MG63 (cell line): Measurements from ENCODE around the gene DEDD2. TPM values are rescaled to one million over a fixed set of nuclear protein-coding genes. Genes with fewer than 3 reads are reported as not detected.

ENCODE experiments used
- DNase-seq: peaks from one replicate; pipeline ENCODE4 v3.0.0-alpha.2; 2020
- H3K27me3 ChIP-seq: fragments of 250-450 bp; sonication (Bioruptor Pico); 2 replicates; pipeline ENCODE4 v1.5.1; 2020; ENCODE audit warnings: mild to moderate bottlenecking, moderate library complexity
- H3K36me3 ChIP-seq: fragments of 250-450 bp; sonication (Bioruptor Pico); 2 replicates; pipeline ENCODE4 v1.5.1; 2020; ENCODE audit warnings: mild to moderate bottlenecking, moderate library complexity
- H3K4me3 ChIP-seq: fragments of 250-450 bp; sonication (Bioruptor Pico); 2 replicates; pipeline ENCODE4 v1.5.1; 2020; ENCODE audit warnings: mild to moderate bottlenecking, moderate library complexity
- H3K9me3 ChIP-seq: fragments of 250-450 bp; sonication (Bioruptor Pico); 2 replicates; pipeline ENCODE4 v1.5.1; 2020; ENCODE audit warnings: mild to moderate bottlenecking, moderate library complexity
- total RNA-seq: library from RNA; depleted of rRNA; stranded (reverse); fragments of >200 nt; shearing (Covaris generic); gene quantifications from 2 replicates; pipeline ENCODE4 v1.2.3, GENCODE V29; 2014; ENCODE audit warnings: low replicate concordance

The DEDD2 gene
- total RNA-seq, 1 experiment from 2014 or later, result 42.9 TPM

GRCh38 chr19:42193294-42193693 lies 24.2 kb downstream of the DEDD2 start:
- Histone ChIP-seq H3K4me3 (no peak overlapping the region), H3K36me3 (peaks cover 8% of the 10 kb centered on the region), H3K27me3 (no peaks in the 10 kb centered on the region), H3K9me3 (peaks cover 7% of the 10 kb centered on the region)
- DNase-seq, result no peak

- Histone ChIP-seq H3K36me3 (no peaks in the 10 kb centered on the region), H3K27me3 (no peaks in the 10 kb centered on the region), H3K4me3 (no peak overlapping the region), H3K9me3 (peaks cover 7% of the 10 kb centered on the region)
- peak; percentile 66 for DNase-seq
Measured at GRCh38 chr19:42191855-42192254, 25.6 kb downstream of the DEDD2 start.

GRCh38 chr19:42191330-42191729 lies 26.1 kb downstream of the DEDD2 start:
- Histone ChIP-seq H3K4me3 (no peak overlapping the region), H3K36me3 (no peaks in the 10 kb centered on the region), H3K27me3 (no peaks in the 10 kb centered on the region), H3K9me3 (peaks cover 7% of the 10 kb centered on the region)
- no peak for DNase-seq

- Histone ChIP-seq H3K36me3 (no peaks in the 10 kb centered on the region), H3K4me3 (no peak overlapping the region)
- DNase-seq, result no peak
Measured at GRCh38 chr19:42189133-42189532, 28.3 kb downstream of the DEDD2 start.

GRCh38 chr19:42188665-42189064 lies 28.8 kb downstream of the DEDD2 start:
- H3K9me3 ChIP-seq, result peaks cover 7% of the 10 kb centered on the region
- no peaks in the 10 kb centered on the region for H3K36me3 ChIP-seq
- H3K27me3 ChIP-seq, result no peaks in the 10 kb centered on the region
- DNase-seq, result no peak
- no peak overlapping the region for H3K4me3 ChIP-seq

More at GRCh38 chr19:42189133-42189532, 28.3 kb downstream of the DEDD2 start:
- H3K9me3 ChIP-seq, result peaks cover 7% of the 10 kb centered on the region
- H3K27me3 ChIP-seq, result no peaks in the 10 kb centered on the region

- no peaks in the 10 kb centered on the region; the same call in 1 of the 2 replicates for H3K27me3 ChIP-seq
- DNase-seq, result peak; percentile 42
- no peaks in the 10 kb centered on the region for H3K36me3 ChIP-seq
- no peak overlapping the region for H3K4me3 ChIP-seq
- H3K9me3 ChIP-seq, result no peaks in the 10 kb centered on the region
Measured at GRCh38 chr19:42185277-42185676, 32.2 kb downstream of the DEDD2 start.

GRCh38 chr19:42184401-42184861 lies 33.0 kb downstream of the DEDD2 start:
- Histone ChIP-seq H3K27me3 (peaks cover 6% of the 10 kb centered on the region), H3K9me3 (no peaks in the 10 kb centered on the region), H3K4me3 (no peak overlapping the region), H3K36me3 (no peaks in the 10 kb centered on the region)
- DNase-seq, result peak; percentile 91

- H3K27me3 ChIP-seq, result peaks cover 50% of the 10 kb centered on the region
- DNase-seq, result no peak
- no peak overlapping the region for H3K4me3 ChIP-seq
Measured at GRCh38 chr19:42178791-42179674, 38.4 kb downstream of the DEDD2 start.

GRCh38 chr19:42177686-42178019 lies 39.8 kb downstream of the DEDD2 start:
- H3K27me3 ChIP-seq, result peaks cover 50% of the 10 kb centered on the region
- DNase-seq, result no peak
- H3K36me3 ChIP-seq, result no peaks in the 10 kb centered on the region
- H3K9me3 ChIP-seq, result no peaks in the 10 kb centered on the region
- H3K4me3 ChIP-seq, result no peak overlapping the region

More at GRCh38 chr19:42178791-42179674, 38.4 kb downstream of the DEDD2 start:
- Histone ChIP-seq H3K9me3 (no peaks in the 10 kb centered on the region), H3K36me3 (no peaks in the 10 kb centered on the region)

GRCh38 chr19:42176990-42177685 lies 40.3 kb downstream of the DEDD2 start:
- peaks cover 50% of the 10 kb centered on the region for H3K27me3 ChIP-seq
- peak; percentile 86 for DNase-seq
- H3K9me3 ChIP-seq, result no peaks in the 10 kb centered on the region
- H3K4me3 ChIP-seq, result no peak overlapping the region; the same call in 1 of the 2 replicates
- H3K36me3 ChIP-seq, result no peaks in the 10 kb centered on the region

- no peaks in the 10 kb centered on the region for H3K9me3 ChIP-seq
- no peaks in the 10 kb centered on the region for H3K36me3 ChIP-seq
- no peak for DNase-seq
- peaks cover 50% of the 10 kb centered on the region for H3K27me3 ChIP-seq
- peak overlapping the region; percentile 40 for H3K4me3 ChIP-seq
Measured at GRCh38 chr19:42176649-42176989, 40.9 kb downstream of the DEDD2 start.

- Histone ChIP-seq H3K36me3 (no peaks in the 10 kb centered on the region), H3K4me3 (peak overlapping the region; percentile 40), H3K27me3 (peaks cover 50% of the 10 kb centered on the region), H3K9me3 (no peaks in the 10 kb centered on the region)
- no peak for DNase-seq
Measured at GRCh38 chr19:42175952-42176648, 41.4 kb downstream of the DEDD2 start.

- DNase-seq, result no peak
- Histone ChIP-seq H3K27me3 (peaks cover 50% of the 10 kb centered on the region), H3K9me3 (no peaks in the 10 kb centered on the region), H3K36me3 (no peaks in the 10 kb centered on the region), H3K4me3 (no peak overlapping the region)
Measured at GRCh38 chr19:42174958-42175734, 42.3 kb downstream of the DEDD2 start.

GRCh38 chr19:42174188-42174587 lies 43.3 kb downstream of the DEDD2 start:
- DNase-seq, result no peak
- no peaks in the 10 kb centered on the region for H3K36me3 ChIP-seq
- H3K9me3 ChIP-seq, result no peaks in the 10 kb centered on the region
- H3K27me3 ChIP-seq, result peaks cover 41% of the 10 kb centered on the region
- H3K4me3 ChIP-seq, result no peak overlapping the region

- H3K27me3 ChIP-seq, result peaks cover 36% of the 10 kb centered on the region
- DNase-seq, result no peak
- H3K9me3 ChIP-seq, result no peaks in the 10 kb centered on the region
- no peak overlapping the region for H3K4me3 ChIP-seq
- H3K36me3 ChIP-seq, result no peaks in the 10 kb centered on the region
Measured at GRCh38 chr19:42173695-42174094, 43.8 kb downstream of the DEDD2 start.

GRCh38 chr19:42172261-42172660 lies 45.2 kb downstream of the DEDD2 start:
- Histone ChIP-seq H3K36me3 (no peaks in the 10 kb centered on the region), H3K27me3 (peaks cover 22% of the 10 kb centered on the region), H3K4me3 (no peak overlapping the region), H3K9me3 (no peaks in the 10 kb centered on the region)
- no peak for DNase-seq
